ENCODE measurements around the gene CTTN.

DNA sequence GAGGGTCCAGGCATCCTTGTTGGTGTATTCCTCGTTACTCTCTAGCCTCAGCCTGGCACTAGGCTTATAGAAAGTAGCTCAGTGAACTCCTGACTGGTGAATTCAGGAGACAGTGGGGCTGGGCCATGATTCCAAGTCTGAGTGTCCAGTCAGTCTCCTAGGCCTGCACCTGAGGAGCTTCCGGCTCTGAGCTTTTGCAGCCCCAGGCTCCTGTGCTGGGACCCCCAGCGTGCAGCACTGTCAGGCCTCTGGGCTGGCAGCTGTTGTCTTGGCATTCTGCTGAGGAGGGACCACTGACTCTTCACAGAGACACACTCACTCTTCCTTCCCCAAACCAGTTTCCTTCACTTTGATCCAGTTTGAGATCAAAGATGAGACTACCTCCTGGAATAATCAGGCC is 82.4 kb downstream of the CTTN start:
- TF ChIP-seq SIN3A (IDR thresholded peaks at IDR 0.05; ENCODE audit: borderline replicate concordance, insufficient read depth, low read depth, low read length) (no peak), TCF7L2 (IDR thresholded peaks at IDR 0.05; ENCODE audit: low read depth, low read length) (no peak)
- TF ChIP-seq, protein P1, sequence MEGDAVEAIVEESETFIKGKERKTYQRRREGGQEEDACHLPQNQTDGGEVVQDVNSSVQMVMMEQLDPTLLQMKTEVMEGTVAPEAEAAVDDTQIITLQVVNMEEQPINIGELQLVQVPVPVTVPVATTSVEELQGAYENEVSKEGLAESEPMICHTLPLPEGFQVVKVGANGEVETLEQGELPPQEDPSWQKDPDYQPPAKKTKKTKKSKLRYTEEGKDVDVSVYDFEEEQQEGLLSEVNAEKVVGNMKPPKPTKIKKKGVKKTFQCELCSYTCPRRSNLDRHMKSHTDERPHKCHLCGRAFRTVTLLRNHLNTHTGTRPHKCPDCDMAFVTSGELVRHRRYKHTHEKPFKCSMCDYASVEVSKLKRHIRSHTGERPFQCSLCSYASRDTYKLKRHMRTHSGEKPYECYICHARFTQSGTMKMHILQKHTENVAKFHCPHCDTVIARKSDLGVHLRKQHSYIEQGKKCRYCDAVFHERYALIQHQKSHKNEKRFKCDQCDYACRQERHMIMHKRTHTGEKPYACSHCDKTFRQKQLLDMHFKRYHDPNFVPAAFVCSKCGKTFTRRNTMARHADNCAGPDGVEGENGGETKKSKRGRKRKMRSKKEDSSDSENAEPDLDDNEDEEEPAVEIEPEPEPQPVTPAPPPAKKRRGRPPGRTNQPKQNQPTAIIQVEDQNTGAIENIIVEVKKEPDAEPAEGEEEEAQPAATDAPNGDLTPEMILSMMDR (IDR thresholded peaks at IDR 0.05) = no peak

Data from Panc1 (cell line).